Activated CD4-positive, alpha-beta T cell treated with anti-CD3 and anti-CD28 coated beads, Interleukin-2, amount 10 ng/mL, durations not matched to agents 24 days and 14 days (primary cell): ENCODE data around the gene SMTNL1. TPM values are rescaled to one million over a fixed set of nuclear protein-coding genes. Genes with fewer than 3 reads are reported as not detected.

Source experiments
- DNase-seq: peaks from one replicate; pipeline ENCODE4 v3.0.0; 2022
- H3K27ac Mint-ChIP-seq: one replicate; pipeline ENCODE4 v1.8.0; 2022; ENCODE audit warnings: mild to moderate bottlenecking, mixed read lengths
- H3K27me3 Mint-ChIP-seq: one replicate; pipeline ENCODE4 v1.8.0; 2022; ENCODE audit warnings: mixed read lengths
- H3K36me3 Mint-ChIP-seq: one replicate; pipeline ENCODE4 v1.8.0; 2022; ENCODE audit warnings: low read depth, mild to moderate bottlenecking, mixed read lengths
- H3K4me1 Mint-ChIP-seq: one replicate; pipeline ENCODE4 v1.8.0; 2021; ENCODE audit warnings: mixed read lengths
- H3K4me3 Mint-ChIP-seq: one replicate; pipeline ENCODE4 v1.8.0; 2022; ENCODE audit warnings: mild to moderate bottlenecking, moderate library complexity, mixed read lengths
- H3K9me3 Mint-ChIP-seq: one replicate; pipeline ENCODE4 v1.8.0; 2021; ENCODE audit warnings: mixed read lengths
- intact Hi-C: fragments of 100-400 bp; cut with micrococcal nuclease; formaldehyde crosslinking; loops from one replicate; pipeline ENCODE4 v1.15.1; 2023
- total RNA-seq: library from RNA; stranded (reverse); gene quantifications from 2 replicates; pipeline ENCODE4 v1.2.3, GENCODE V29; 2022

SMTNL1 gene
- total RNA-seq, 1 donor from 2014 or later: not detected

GRCh38 chr11:57598831-57599155 lies 61.4 kb downstream of the SMTNL1 start:
- Mint-ChIP-seq H3K9me3 (no peaks in the 10 kb centered on the region), H3K4me3 (no peak overlapping the region), H3K4me1 (peaks cover 2% of the 10 kb centered on the region), H3K36me3 (no peaks in the 10 kb centered on the region), H3K27ac (no peak overlapping the region), H3K27me3 (peaks cover 30% of the 10 kb centered on the region)
- DNase-seq: no peak
- intact Hi-C loops: no loop called here

- H3K27me3 Mint-ChIP-seq: peaks cover 25% of the 10 kb centered on the region
- peaks cover 2% of the 10 kb centered on the region for H3K4me1 Mint-ChIP-seq
- intact Hi-C loops: no loop called here
- no peak overlapping the region for H3K27ac Mint-ChIP-seq
- DNase-seq: no peak
- no peaks in the 10 kb centered on the region for H3K36me3 Mint-ChIP-seq
- H3K9me3 Mint-ChIP-seq: no peaks in the 10 kb centered on the region
- H3K4me3 Mint-ChIP-seq: no peak overlapping the region
Measured at GRCh38 chr11:57599381-57599780, 62.0 kb downstream of the SMTNL1 start.

Other genes with a start within 250 kb of the SMTNL1 start
- 23.7 and 24.2 TPM in 2 replicates for gene TNKS1BP1, start 212.6 kb upstream of the SMTNL1 start, total RNA-seq
- gene SSRP1, start 201.7 kb upstream of the SMTNL1 start, total RNA-seq: 253 and 256 TPM in 2 replicates
- gene P2RX3, start 199.2 kb upstream of the SMTNL1 start, total RNA-seq: not detected in 2 replicates
- gene PRG3, start 156.4 kb upstream of the SMTNL1 start, total RNA-seq: not detected in 2 replicates
- gene PRG2, start 146.9 kb upstream of the SMTNL1 start, total RNA-seq: 0.35 and 0.38 TPM in 2 replicates
- gene SLC43A3, start 110.5 kb upstream of the SMTNL1 start, total RNA-seq: 255 and 261 TPM in 2 replicates
- gene RTN4RL2, start 77.1 kb upstream of the SMTNL1 start, total RNA-seq: 0.23 and 0.26 TPM in 2 replicates
- gene SLC43A1, start 21.9 kb upstream of the SMTNL1 start, total RNA-seq: 35.3 and 35.8 TPM in 2 replicates
- 108 and 112 TPM in 2 replicates for gene TIMM10, start 6.8 kb upstream of the SMTNL1 start, total RNA-seq
- gene UBE2L6, start 30.1 kb downstream of the SMTNL1 start, total RNA-seq: 151 and 157 TPM in 2 replicates
- 0.14 and 0.28 TPM in 2 replicates for gene SERPING1, start 60.1 kb downstream of the SMTNL1 start, total RNA-seq
- gene YPEL4, start 112.3 kb downstream of the SMTNL1 start, total RNA-seq: 0.40 and 0.47 TPM in 2 replicates
- 18.5 and 19.8 TPM in 2 replicates for gene CLP1, start 120.2 kb downstream of the SMTNL1 start, total RNA-seq
- gene ZDHHC5, start 130.5 kb downstream of the SMTNL1 start, total RNA-seq: 78.4 and 80.9 TPM in 2 replicates
- 13.9 and 15.6 TPM in 2 replicates for gene MED19, start 174.6 kb downstream of the SMTNL1 start, total RNA-seq
- 99.0 and 99.2 TPM in 2 replicates for gene TMX2, start 175.0 kb downstream of the SMTNL1 start, total RNA-seq
- gene SELENOH, start 203.9 kb downstream of the SMTNL1 start, total RNA-seq: 211 and 216 TPM in 2 replicates
- gene BTBD18, start 214.2 kb downstream of the SMTNL1 start, total RNA-seq: not detected in 2 replicates
- 4.9 and 6.0 TPM in 2 replicates for gene CTNND1, start 224.2 kb downstream of the SMTNL1 start, total RNA-seq